ENCODE measurements around the gene LILRB2. TPM values are rescaled to one million over a fixed set of nuclear protein-coding genes. Genes with fewer than 3 reads are reported as not detected.

LILRB2 gene
- total RNA-seq, 1 experiment from 2014 or later: not detected

GRCh38 chr19:54262470-54262869 lies 18.4 kb downstream of the LILRB2 start:
- Histone ChIP-seq H2BK15ac (ENCODE audit: low read depth, low read length) (no peak overlapping the region), H3K27me3 (ENCODE audit: insufficient read depth, low read length) (no peaks in the 10 kb centered on the region), H4K20me1 (ENCODE audit: control insufficient read depth, insufficient read depth, insufficient read length) (no peaks in the 10 kb centered on the region), H3K9ac (ENCODE audit: extremely low read depth, insufficient read length, low read length) (no peak overlapping the region), H3K79me1 (ENCODE audit: insufficient read depth, low read depth, low read length, poor library complexity, severe bottlenecking) (no peaks in the 10 kb centered on the region), H3K27ac (ENCODE audit: insufficient read length, low read depth, low read length) (no peak overlapping the region), H3K9me3 (ENCODE audit: control insufficient read depth, low read depth, low read length) (no peaks in the 10 kb centered on the region), H3K56ac (ENCODE audit: insufficient read length, low read depth, low read length) (no peak overlapping the region), H4K5ac (ENCODE audit: insufficient read length, low read depth, low read length) (no peak overlapping the region), H3K4me1 (ENCODE audit: insufficient read depth, low read length) (no peaks in the 10 kb centered on the region), H3K23me2 (ENCODE audit: insufficient read length, low read depth, low read length, poor library complexity, severe bottlenecking) (no peaks in the 10 kb centered on the region), H4K91ac (ENCODE audit: insufficient read length, low read depth, low read length) (no peak overlapping the region), H2BK12ac (ENCODE audit: insufficient read length, low read depth, low read length) (no peak overlapping the region), H2BK5ac (ENCODE audit: insufficient read length, low read length) (no peak overlapping the region), H3T11ph (ENCODE audit: low read length) (no peak overlapping the region), H2BK120ac (ENCODE audit: low read depth, low read length, poor library complexity, severe bottlenecking) (no peak overlapping the region), H3K79me2 (ENCODE audit: insufficient read depth, low read length) (no peaks in the 10 kb centered on the region), H3K18ac (ENCODE audit: insufficient read length, low read depth, low read length) (no peak overlapping the region), H4K8ac (replicated peaks; ENCODE audit: insufficient read length, low read depth, low read length) (no peak overlapping the region), H3K14ac (ENCODE audit: insufficient read depth, low read length) (no peak overlapping the region; the same call in 1 of the 2 replicates), H3K4me2 (ENCODE audit: insufficient read depth, insufficient read length, low read length) (no peak overlapping the region), H3K23ac (ENCODE audit: insufficient read length, low read depth, low read length) (no peak overlapping the region), H2AK5ac (ENCODE audit: insufficient read length, low read length) (no peak overlapping the region), H2AFZ (ENCODE audit: low read length) (no peak overlapping the region), H2BK20ac (ENCODE audit: low read depth, low read length, poor library complexity, severe bottlenecking) (no peak overlapping the region), H3K4ac (ENCODE audit: low read depth, low read length) (no peak overlapping the region)
- no CpG with 5 or more reads among the region's 2 CpGs for WGBS (ENCODE audit: extremely low coverage, insufficient read length, low lambda C conversion rate)
- TF ChIP-seq CTCF (conservative IDR thresholded peaks at IDR 0.05): no peak
- no peak overlapping the region for H3K4me3 Mint-ChIP-seq
- DNase-seq: no peak
- no peaks in the 10 kb centered on the region for H3K36me3 Mint-ChIP-seq (ENCODE audit: insufficient read depth in 1 of 3, low read depth in 3 of 3)
- H3K4me1 Mint-ChIP-seq: peaks cover 3 to 9% of the 10 kb centered on the region in 2 experiments; a peak in 2 of 4 replicates
- no peak overlapping the region; a peak in 1 of 7 replicates for H3K27ac Mint-ChIP-seq
- H3K27me3 Mint-ChIP-seq (ENCODE audit: low read depth): peaks cover 43% of the 10 kb centered on the region
- H3K9me3 Mint-ChIP-seq: peaks cover 0 to 28% of the 10 kb centered on the region in 2 experiments; a peak in 3 of 5 replicates
